Measurements from ENCODE around the gene FGGY. TPM values are rescaled to one million over a fixed set of nuclear protein-coding genes. Genes with fewer than 3 reads are reported as not detected.

FGGY gene
- total RNA-seq, 1 experiment from 2014 or later = 14.6 TPM

GRCh38 chr1:59427784-59428183, 130.9 kb downstream of the FGGY start:
- no peak overlapping the region for H3K23ac ChIP-seq (ENCODE audit: insufficient read length, low read depth, low read length)
- H3K4me1 ChIP-seq (ENCODE audit: insufficient read depth, low read length) = no peaks in the 10 kb centered on the region
- H2BK12ac ChIP-seq (ENCODE audit: insufficient read length, low read depth, low read length) = no peak overlapping the region
- no peaks in the 10 kb centered on the region for H3K9me3 ChIP-seq (ENCODE audit: control insufficient read depth, low read depth, low read length)
- H3K9ac ChIP-seq (ENCODE audit: extremely low read depth, insufficient read length, low read length) = no peak overlapping the region
- no peak overlapping the region for H3K56ac ChIP-seq (ENCODE audit: insufficient read length, low read depth, low read length)
- Mint-ChIP-seq H3K9me3 (no peaks in the 10 kb centered on the region; a peak in 1 of 5 replicates), H3K36me3 (ENCODE audit: insufficient read depth in 1 of 3, low read depth in 3 of 3) (no peaks in the 10 kb centered on the region), H3K4me3 (no peak overlapping the region), H3K27ac (no peak overlapping the region), H3K27me3 (ENCODE audit: low read depth) (no peaks in the 10 kb centered on the region), H3K4me1 (peaks cover 0 to 3% of the 10 kb centered on the region in 2 experiments; a peak in 1 of 4 replicates)
- H2AK5ac ChIP-seq (ENCODE audit: insufficient read length, low read length) = no peak overlapping the region
- H4K8ac ChIP-seq (replicated peaks; ENCODE audit: insufficient read length, low read depth, low read length) = no peak overlapping the region
- H3K79me1 ChIP-seq (ENCODE audit: insufficient read depth, low read depth, low read length, poor library complexity, severe bottlenecking) = no peaks in the 10 kb centered on the region
- no peak overlapping the region for H3K4ac ChIP-seq (ENCODE audit: low read depth, low read length)
- H3K23me2 ChIP-seq (ENCODE audit: insufficient read length, low read depth, low read length, poor library complexity, severe bottlenecking) = no peaks in the 10 kb centered on the region
- no peak overlapping the region for H3K27ac ChIP-seq (ENCODE audit: insufficient read length, low read depth, low read length)
- H2BK15ac ChIP-seq (ENCODE audit: low read depth, low read length) = no peak overlapping the region
- TF ChIP-seq, protein P1, sequence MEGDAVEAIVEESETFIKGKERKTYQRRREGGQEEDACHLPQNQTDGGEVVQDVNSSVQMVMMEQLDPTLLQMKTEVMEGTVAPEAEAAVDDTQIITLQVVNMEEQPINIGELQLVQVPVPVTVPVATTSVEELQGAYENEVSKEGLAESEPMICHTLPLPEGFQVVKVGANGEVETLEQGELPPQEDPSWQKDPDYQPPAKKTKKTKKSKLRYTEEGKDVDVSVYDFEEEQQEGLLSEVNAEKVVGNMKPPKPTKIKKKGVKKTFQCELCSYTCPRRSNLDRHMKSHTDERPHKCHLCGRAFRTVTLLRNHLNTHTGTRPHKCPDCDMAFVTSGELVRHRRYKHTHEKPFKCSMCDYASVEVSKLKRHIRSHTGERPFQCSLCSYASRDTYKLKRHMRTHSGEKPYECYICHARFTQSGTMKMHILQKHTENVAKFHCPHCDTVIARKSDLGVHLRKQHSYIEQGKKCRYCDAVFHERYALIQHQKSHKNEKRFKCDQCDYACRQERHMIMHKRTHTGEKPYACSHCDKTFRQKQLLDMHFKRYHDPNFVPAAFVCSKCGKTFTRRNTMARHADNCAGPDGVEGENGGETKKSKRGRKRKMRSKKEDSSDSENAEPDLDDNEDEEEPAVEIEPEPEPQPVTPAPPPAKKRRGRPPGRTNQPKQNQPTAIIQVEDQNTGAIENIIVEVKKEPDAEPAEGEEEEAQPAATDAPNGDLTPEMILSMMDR (conservative IDR thresholded peaks at IDR 0.05) = no peak
- H2BK120ac ChIP-seq (ENCODE audit: low read depth, low read length, poor library complexity, severe bottlenecking) = no peak overlapping the region
- no peaks in the 10 kb centered on the region for H3K79me2 ChIP-seq (ENCODE audit: insufficient read depth, low read length)
- H4K20me1 ChIP-seq (ENCODE audit: control insufficient read depth, insufficient read depth, insufficient read length) = no peaks in the 10 kb centered on the region
- no peaks in the 10 kb centered on the region for H3K27me3 ChIP-seq (ENCODE audit: insufficient read depth, low read length)
- no peak overlapping the region for H3T11ph ChIP-seq (ENCODE audit: low read length)
- no peak overlapping the region for H4K91ac ChIP-seq (ENCODE audit: insufficient read length, low read depth, low read length)
- no peak overlapping the region for H4K5ac ChIP-seq (ENCODE audit: insufficient read length, low read depth, low read length)
- no peak overlapping the region for H2BK5ac ChIP-seq (ENCODE audit: insufficient read length, low read length)
- no peak overlapping the region for H2AFZ ChIP-seq (ENCODE audit: low read length)
- DNase-seq = no peak
- no peak overlapping the region for H2BK20ac ChIP-seq (ENCODE audit: low read depth, low read length, poor library complexity, severe bottlenecking)
- H3K4me2 ChIP-seq (ENCODE audit: insufficient read depth, insufficient read length, low read length) = no peak overlapping the region
- no peak overlapping the region for H3K18ac ChIP-seq (ENCODE audit: insufficient read length, low read depth, low read length)
- no peak overlapping the region for H3K14ac ChIP-seq (ENCODE audit: insufficient read depth, low read length)
